GM18499 (cell line): ENCODE results near the gene MMP2.

Experiments
- ATAC-seq: cut with Tn5 transposase; IDR thresholded peaks from one replicate; pipeline ENCODE4 v1.9.1; 2021; ENCODE audit warnings: moderate number of reproducible peaks; ENCODE audit not compliant: insufficient read depth, unreplicated experiment

The MMP2 gene

GRCh38 chr16:55468352-55468990, 10.5 kb upstream of the MMP2 start:
- ATAC-seq, result no peak

GRCh38 chr16:55469821-55470532, 9.0 kb upstream of the MMP2 start:
- ATAC-seq, result no peak

- no peak for ATAC-seq
Measured at GRCh38 chr16:55470533-55471371, 8.2 kb upstream of the MMP2 start.

GRCh38 chr16:55471448-55472097, 7.4 kb upstream of the MMP2 start:
- peak; percentile 80 for ATAC-seq

GRCh38 chr16:55473587-55473986, 5.4 kb upstream of the MMP2 start:
- no peak for ATAC-seq

GRCh38 chr16:55474821-55475220, 4.2 kb upstream of the MMP2 start:
- ATAC-seq, result no peak

- ATAC-seq, result no peak
Measured at GRCh38 chr16:55475919-55476318, 3.1 kb upstream of the MMP2 start.

- ATAC-seq, result no peak
Measured at GRCh38 chr16:55476625-55477533, 2.1 kb upstream of the MMP2 start.

- ATAC-seq, result no peak
Measured at GRCh38 chr16:55477736-55478135, 1.3 kb upstream of the MMP2 start.

- no peak for ATAC-seq
Measured at GRCh38 chr16:55479430-55480140, 587 bp downstream of the MMP2 start.

GRCh38 chr16:55480228-55480655, 1.2 kb downstream of the MMP2 start:
- no peak for ATAC-seq

- no peak for ATAC-seq
Measured at GRCh38 chr16:55481023-55481422, 2.0 kb downstream of the MMP2 start.

- ATAC-seq, result no peak
Measured at GRCh38 chr16:55482056-55482455, 3.1 kb downstream of the MMP2 start.

- ATAC-seq, result no peak
Measured at GRCh38 chr16:55487048-55487803, 8.2 kb downstream of the MMP2 start.

- no peak for ATAC-seq
Measured at GRCh38 chr16:55488306-55488705, 9.3 kb downstream of the MMP2 start.

- no peak for ATAC-seq
Measured at GRCh38 chr16:55489119-55489955, 10.3 kb downstream of the MMP2 start.

GRCh38 chr16:55489956-55490265, 10.9 kb downstream of the MMP2 start:
- no peak for ATAC-seq

GRCh38 chr16:55490301-55490700, 11.3 kb downstream of the MMP2 start:
- ATAC-seq, result no peak
